Measurements from ENCODE around the gene ZDHHC14.

ZDHHC14 gene

DNA sequence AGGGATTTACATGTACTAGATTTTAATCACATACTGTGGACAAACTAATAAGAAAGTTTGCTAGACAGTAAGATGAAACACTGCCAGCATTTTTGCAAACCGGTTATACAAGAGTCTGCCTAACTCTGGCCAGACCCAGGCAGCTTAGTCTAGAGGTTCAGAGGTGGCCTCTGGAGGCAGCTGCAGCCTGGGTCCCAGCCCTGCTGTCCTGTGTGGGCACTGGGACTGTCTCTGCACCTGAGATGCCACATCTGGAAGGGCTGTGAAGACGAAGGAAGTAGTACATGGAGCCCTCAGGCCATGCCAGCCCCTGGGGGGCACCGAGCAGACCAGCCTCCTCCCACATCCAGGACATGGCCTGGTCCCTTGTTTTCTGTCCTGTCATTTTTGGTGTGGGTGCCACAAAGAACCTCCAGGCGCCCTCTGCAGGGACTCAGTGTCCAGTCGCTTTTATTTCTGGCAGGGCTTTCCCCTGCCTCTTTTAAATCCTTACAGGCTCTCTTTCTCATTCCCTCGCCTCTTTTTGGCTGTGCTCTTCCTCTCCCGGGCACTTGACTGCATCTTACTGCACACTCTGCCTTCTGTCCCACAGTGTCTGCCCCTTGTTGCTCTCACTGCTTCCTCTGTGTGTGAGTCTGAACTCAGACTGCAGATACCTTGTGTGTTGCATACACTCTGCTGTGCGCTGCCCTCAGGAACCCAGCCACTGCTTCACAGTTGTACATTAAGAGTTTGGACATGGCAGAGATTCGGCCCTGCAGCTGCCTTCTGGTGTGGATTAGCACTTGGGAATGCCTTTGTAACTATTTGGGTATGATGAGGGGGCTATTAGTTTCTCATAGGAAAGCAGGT lies 216.7 kb downstream of the ZDHHC14 start:
- DNase-seq (ENCODE audit: low read depth in 2 of 2), result peak; percentile 53 to 57
- TF ChIP-seq, protein P1, sequence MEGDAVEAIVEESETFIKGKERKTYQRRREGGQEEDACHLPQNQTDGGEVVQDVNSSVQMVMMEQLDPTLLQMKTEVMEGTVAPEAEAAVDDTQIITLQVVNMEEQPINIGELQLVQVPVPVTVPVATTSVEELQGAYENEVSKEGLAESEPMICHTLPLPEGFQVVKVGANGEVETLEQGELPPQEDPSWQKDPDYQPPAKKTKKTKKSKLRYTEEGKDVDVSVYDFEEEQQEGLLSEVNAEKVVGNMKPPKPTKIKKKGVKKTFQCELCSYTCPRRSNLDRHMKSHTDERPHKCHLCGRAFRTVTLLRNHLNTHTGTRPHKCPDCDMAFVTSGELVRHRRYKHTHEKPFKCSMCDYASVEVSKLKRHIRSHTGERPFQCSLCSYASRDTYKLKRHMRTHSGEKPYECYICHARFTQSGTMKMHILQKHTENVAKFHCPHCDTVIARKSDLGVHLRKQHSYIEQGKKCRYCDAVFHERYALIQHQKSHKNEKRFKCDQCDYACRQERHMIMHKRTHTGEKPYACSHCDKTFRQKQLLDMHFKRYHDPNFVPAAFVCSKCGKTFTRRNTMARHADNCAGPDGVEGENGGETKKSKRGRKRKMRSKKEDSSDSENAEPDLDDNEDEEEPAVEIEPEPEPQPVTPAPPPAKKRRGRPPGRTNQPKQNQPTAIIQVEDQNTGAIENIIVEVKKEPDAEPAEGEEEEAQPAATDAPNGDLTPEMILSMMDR (IDR thresholded peaks at IDR 0.05; ENCODE audit: low read depth, low read length), result peak; percentile 66

DNA sequence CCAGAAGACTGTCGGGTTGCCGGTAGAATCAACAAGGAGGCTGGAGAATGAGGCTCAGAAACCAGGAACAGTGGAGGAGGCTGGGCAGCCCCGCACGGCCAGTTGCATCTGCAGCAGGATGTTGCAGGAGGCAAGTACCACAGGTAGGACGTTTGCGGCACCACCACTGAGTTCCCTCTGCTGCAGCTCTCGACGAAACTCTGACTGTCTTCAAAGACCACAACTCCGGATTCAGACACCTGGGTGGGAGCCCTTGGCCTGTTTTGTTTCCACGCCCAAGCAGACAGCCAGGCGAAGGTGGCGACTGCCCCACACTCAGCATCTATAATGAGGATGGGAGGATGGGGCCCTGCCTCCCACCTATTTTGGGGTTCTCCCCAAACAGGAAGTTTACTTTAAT lies 218.2 kb downstream of the ZDHHC14 start:
- no peak for DNase-seq (ENCODE audit: low read depth in 2 of 2)
- no peak overlapping the region for H3K4me3 ChIP-seq (replicated peaks in 1 of 2; ENCODE audit: low read depth in 2 of 2, low read length in 2 of 2)
- TF ChIP-seq, protein P1 (IDR thresholded peaks at IDR 0.05; ENCODE audit: low read depth, low read length), result no peak

More for the DNA sequence above, 216.7 kb downstream of the ZDHHC14 start:
- H3K4me3 ChIP-seq (replicated peaks in 1 of 2; ENCODE audit: low read depth in 2 of 2, low read length in 2 of 2), result no peak overlapping the region

DNA sequence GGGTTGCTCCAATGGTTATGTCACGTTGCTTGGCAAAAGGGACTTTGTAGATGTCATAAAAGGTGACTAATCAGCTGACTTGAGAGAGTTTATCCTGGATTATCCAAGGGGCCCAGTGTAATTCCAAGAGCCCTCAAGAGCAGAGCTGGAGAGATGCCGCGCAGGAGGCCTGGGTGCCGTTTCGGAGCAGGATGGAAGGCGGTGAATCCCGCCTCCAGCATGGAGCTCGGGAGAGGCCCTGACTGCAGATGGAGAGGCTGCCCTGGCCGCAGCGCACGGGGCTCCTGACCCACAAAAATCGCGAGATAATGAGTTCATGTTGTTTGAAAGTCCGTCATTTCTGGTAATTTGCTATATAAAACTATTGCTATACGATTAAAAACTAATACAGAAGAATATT lies 219.8 kb downstream of the ZDHHC14 start:
- H3K4me3 ChIP-seq (replicated peaks in 1 of 2; ENCODE audit: low read depth in 2 of 2, low read length in 2 of 2), result no peak overlapping the region
- DNase-seq (ENCODE audit: low read depth in 2 of 2), result no peak
- TF ChIP-seq, protein P1 (IDR thresholded peaks at IDR 0.05; ENCODE audit: low read depth, low read length), result no peak

DNA sequence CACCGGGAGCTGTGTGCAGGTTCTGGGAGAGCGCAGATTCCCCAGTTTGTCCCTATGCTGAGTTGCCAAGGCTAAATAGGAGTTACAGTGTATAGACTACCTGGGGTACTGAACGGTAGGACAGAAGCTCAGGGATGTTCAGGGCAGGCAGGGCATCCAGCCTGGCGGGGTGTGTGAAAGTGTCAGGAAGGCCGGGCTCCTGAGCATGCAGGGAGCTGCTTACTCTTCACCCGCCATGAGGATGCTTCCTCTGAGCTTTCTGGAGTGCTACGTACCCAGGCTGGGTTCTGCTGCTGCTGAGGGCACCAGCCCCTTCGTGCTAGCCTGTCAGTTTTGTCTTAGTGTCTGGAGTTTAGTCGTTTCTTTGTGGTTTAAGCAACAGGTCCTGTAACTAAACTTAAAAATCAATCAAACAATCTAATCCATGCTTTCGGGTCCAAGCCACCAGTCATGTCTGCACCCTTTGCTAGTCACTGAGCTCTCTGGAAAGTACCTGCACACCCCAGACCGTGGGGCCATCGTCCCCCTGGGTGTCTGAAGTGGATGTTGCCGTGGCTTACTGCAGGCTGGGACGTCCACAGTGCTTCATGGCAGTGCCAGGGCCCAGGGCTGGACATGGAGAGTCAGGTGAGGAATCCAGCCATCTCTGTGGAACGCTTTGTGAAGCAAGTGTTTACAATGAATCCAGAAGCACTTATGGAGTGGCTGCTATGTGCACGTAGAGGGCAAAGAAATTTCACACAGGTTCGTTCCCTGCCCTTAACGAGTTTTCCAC lies 221.7 kb downstream of the ZDHHC14 start:
- no peak for DNase-seq (ENCODE audit: low read depth in 2 of 2)
- no peak overlapping the region for H3K4me3 ChIP-seq (replicated peaks in 1 of 2; ENCODE audit: low read depth in 2 of 2, low read length in 2 of 2)
- TF ChIP-seq, protein P1 (IDR thresholded peaks at IDR 0.05; ENCODE audit: low read depth, low read length), result no peak

DNA sequence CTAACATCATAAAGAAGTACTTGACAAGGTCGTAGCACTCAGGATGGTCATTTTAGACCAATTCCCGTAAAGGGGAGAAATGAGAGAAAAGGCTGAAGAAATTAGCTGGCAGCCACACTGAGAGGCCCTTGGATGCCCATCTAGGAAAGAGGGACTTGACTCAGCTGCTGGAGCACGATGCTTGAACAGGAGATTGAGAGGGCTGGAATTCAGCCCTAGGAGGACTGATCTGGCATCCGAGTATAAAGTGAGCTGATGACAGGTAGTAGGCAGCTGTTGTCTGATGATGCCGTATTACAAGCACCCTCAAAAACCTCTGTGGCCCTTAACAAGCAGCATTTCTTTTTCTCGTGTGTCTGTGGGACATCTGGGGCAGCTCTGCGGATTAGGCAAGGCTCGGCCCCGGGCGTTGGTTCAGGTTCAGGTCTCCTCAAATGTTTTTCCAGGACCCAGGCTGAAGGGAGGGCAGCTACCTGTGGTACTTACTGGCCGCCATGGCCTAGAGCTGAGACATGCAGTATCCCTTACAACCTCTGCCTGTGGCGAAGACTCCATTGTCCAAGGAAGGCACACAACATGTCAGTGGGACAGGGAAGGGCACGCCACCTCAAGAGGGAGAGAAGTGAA lies 222.4 kb downstream of the ZDHHC14 start:
- TF ChIP-seq, protein P1 (IDR thresholded peaks at IDR 0.05; ENCODE audit: low read depth, low read length), result no peak
- DNase-seq (ENCODE audit: low read depth in 2 of 2), result no peak
- H3K4me3 ChIP-seq (replicated peaks in 1 of 2; ENCODE audit: low read depth in 2 of 2, low read length in 2 of 2), result no peak overlapping the region

DNA sequence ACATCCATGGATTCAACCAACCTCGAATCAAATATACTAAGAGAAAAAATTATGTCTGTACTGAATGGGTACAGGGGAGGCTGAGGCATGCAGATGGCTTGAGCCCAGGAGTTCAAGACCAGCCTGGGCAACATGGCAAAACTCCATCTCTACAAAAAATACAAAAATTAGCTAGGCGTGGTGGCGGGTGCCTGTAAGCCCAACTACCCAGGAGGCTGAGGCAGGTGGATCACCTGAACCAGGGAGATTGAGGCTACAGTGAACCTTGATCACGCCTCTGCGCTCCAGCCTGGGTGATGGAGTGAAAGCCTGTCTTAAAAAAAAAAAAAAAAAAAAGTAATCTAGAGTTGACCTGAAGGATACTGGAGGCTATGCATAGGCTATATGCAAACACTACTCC lies 223.0 kb downstream of the ZDHHC14 start:
- H3K4me3 ChIP-seq (replicated peaks in 1 of 2; ENCODE audit: low read depth in 2 of 2, low read length in 2 of 2), result no peak overlapping the region
- TF ChIP-seq, protein P1 (IDR thresholded peaks at IDR 0.05; ENCODE audit: low read depth, low read length), result no peak
- DNase-seq (ENCODE audit: low read depth in 2 of 2), result no peak

All from cardiac fibroblast (primary cell).